Heart left ventricle (tissue), 13 donors: ENCODE results near the gene CELF5.

Source experiments
- POLR2A ChIP-seq, 2 donors: fragments of 450-650 bp; IDR thresholded peaks; one replicate each; pipeline ENCODE4 v1.6.1; 2017; ENCODE audit warnings: antibody characterized with exemption in 2 of 2, mild to moderate bottlenecking in 2 of 2, moderate library complexity in 2 of 2
- TF ChIP-seq, protein P1 (sequence below), 12 donors: fragments of 200-600 bp; sonication (generic) in 4 of 12; IDR thresholded peaks; one replicate each; pipeline versions ENCODE4 v1.5.0 to v1.8.0; 2018 to 2022; ENCODE audit warnings: antibody characterized with exemption in 12 of 12, mild to moderate bottlenecking in 5 of 12
- donor health status: ischemic (EF 13 %, LVEDD 7.1; RV severe dilation, severe dysfunction).
- donor health status: DM: no; HTN: yes; CAD: no.
- donor health status: DM: no; HTN: no; CAD: no.
- donor health status: ischemic (EF 25% LVEDD 6.9; RV normal size, moderate dysfunction).
- donor health status: ischemic (EF 25% LVEDD 5.7; RV mildly dilated, moderate dysfunction).
- donor health status: ischemic (EF 35%, LVEDD 5.7; RV mildly dilated, moderate dysfunction).
- donor health status: nonischemic (EF 11% LVEDD 7.7; RV severe dilation, severe dysfunction).
- donor health status: DM: yes; HTN: yes; CAD: no.
- donor health status: PGD.
- donor health status: ischemic (EF 29% LVEDD 5.4; RV normal size, mild dysfunction).
- donor health status: nonischemic (EF 23%, LVEDD 6.1; RV moderate dilation, normal function).

DNA sequence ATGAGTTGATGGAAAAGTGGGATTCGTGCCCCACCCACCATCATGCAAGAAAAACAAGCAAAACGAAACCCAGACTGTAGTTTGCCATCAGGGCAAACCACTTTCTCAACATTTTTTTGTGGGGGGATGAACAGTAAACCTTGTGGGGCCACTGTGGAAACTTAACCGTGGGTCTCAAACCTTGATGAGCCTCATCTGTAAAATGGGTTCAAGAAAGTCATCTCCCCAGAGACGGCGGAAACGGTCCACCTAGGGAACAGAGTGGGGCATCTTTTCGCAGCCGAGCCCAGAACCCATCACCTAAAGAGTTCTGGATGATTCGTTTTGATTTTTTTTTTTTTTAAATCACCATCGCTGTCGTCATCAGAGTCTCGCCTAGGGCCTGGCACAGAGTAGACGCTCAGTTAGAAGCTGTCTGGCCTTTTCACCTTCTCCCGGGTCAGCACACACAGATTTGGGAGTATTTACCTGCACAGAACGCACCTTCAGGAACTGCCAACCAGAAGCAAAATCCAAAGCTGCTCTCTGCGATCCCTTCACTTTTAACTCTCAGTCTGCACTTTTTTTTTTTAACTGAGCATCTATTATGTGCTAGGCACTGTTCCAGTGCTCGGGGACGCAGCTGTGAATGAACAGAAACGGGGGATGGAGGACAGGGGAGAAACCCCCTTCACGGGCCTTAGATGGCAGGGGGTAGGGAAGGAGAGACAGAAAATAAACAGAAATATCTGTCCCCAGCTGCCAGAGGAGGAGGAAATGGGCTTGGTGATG is 69.8 kb downstream of the CELF5 start:
- TF ChIP-seq, protein P1, sequence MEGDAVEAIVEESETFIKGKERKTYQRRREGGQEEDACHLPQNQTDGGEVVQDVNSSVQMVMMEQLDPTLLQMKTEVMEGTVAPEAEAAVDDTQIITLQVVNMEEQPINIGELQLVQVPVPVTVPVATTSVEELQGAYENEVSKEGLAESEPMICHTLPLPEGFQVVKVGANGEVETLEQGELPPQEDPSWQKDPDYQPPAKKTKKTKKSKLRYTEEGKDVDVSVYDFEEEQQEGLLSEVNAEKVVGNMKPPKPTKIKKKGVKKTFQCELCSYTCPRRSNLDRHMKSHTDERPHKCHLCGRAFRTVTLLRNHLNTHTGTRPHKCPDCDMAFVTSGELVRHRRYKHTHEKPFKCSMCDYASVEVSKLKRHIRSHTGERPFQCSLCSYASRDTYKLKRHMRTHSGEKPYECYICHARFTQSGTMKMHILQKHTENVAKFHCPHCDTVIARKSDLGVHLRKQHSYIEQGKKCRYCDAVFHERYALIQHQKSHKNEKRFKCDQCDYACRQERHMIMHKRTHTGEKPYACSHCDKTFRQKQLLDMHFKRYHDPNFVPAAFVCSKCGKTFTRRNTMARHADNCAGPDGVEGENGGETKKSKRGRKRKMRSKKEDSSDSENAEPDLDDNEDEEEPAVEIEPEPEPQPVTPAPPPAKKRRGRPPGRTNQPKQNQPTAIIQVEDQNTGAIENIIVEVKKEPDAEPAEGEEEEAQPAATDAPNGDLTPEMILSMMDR (IDR thresholded peaks at IDR 0.05), result no peak
- TF ChIP-seq POLR2A (IDR thresholded peaks at IDR 0.05), result no peak
